HepG2 (cell line): ENCODE data around the gene DNAJC7. TPM values are rescaled to one million over a fixed set of nuclear protein-coding genes. Genes with fewer than 3 reads are reported as not detected.

Experiments used
- HOXA7 ChIP-seq: sonication (generic); formaldehyde crosslinking; IDR thresholded peaks from 2 replicates; pipeline ENCODE4 v1.8.1; 2022; ENCODE audit warnings: mild to moderate bottlenecking, missing genetic modification reagents, moderate library complexity
- MED13 ChIP-seq: sonication (generic); formaldehyde crosslinking; IDR thresholded peaks from 2 replicates; pipeline ENCODE4 v1.5.0; 2020; ENCODE audit warnings: missing genetic modification reagents
- SMC3 ChIP-seq: IDR thresholded peaks from 2 replicates; pipeline ENCODE4 v1.6.1; 2011; ENCODE audit warnings: low read length, improper control_type of control experiment
- ZNF816 ChIP-seq: sonication (generic); formaldehyde crosslinking; IDR thresholded peaks from 2 replicates; pipeline ENCODE4 v1.8.0; 2022; ENCODE audit warnings: missing genetic modification reagents, mild to moderate bottlenecking, borderline replicate concordance
- polyA plus RNA-seq, 8 experiments: library from polyadenylated mRNA; depleted of rRNA in 3 of 8; stranded (reverse) in 7 of 8; unstranded in 1 of 8; fragments of >200 nt; fragmentation: Illumina TruSeq in 4 of 8; extraction: Trizol in 4 of 8; gene quantifications; 2 replicates each; pipeline versions ENCODE4 v1.2.1 to v1.2.3, GENCODE V29; 2011 to 2016; ENCODE audit warnings: low read depth in 4 of 8, missing spikeins in 1 of 8, mixed read lengths in 1 of 8; ENCODE audit not compliant: insufficient read depth in 1 of 8
- total RNA-seq, 5 experiments: library from RNA; depleted of rRNA; stranded (reverse); fragments of >200 nt; fragmentation: Illumina TruSeq; extraction: Trizol; gene quantifications; 2 replicates each; pipeline ENCODE4 v1.2.3, GENCODE V29; 2016; ENCODE audit warnings: low read depth in 1 of 5
- TF ChIP-seq, protein P1 (sequence below): sonication (generic); formaldehyde crosslinking; IDR thresholded peaks from 2 replicates; pipeline ENCODE4 v1.4.0; 2020; ENCODE audit warnings: low read depth, mild to moderate bottlenecking, missing genetic modification reagents
- TF ChIP-seq, protein P2 (sequence below): sonication (generic); formaldehyde crosslinking; IDR thresholded peaks from 2 replicates; pipeline ENCODE4 v1.4.0; 2020; ENCODE audit warnings: missing genetic modification reagents, low read depth, mild to moderate bottlenecking, borderline replicate concordance
- TF ChIP-seq, protein P3 (sequence below): IDR thresholded peaks from 2 replicates; pipeline ENCODE4 v1.6.1; 2016; ENCODE audit warnings: low read depth, missing genetic modification reagents, missing compliant biosample characterization
- TF ChIP-seq, protein P4 (sequence below): IDR thresholded peaks from 2 replicates; pipeline ENCODE4 v1.6.1; 2018; ENCODE audit warnings: missing genetic modification reagents, mild to moderate bottlenecking, missing compliant biosample characterization
- TF ChIP-seq, protein P5 (sequence below): sonication (generic); formaldehyde crosslinking; IDR thresholded peaks from 2 replicates; pipeline ENCODE4 v1.5.1; 2020; ENCODE audit warnings: mild to moderate bottlenecking, missing genetic modification reagents
- TF ChIP-seq, protein P6 (sequence below): fragments of 450-650 bp; IDR thresholded peaks from 2 replicates; pipeline ENCODE4 v1.6.1; 2016
- TF ChIP-seq, protein P7 (sequence below): sonication (generic); formaldehyde crosslinking; IDR thresholded peaks from 2 replicates; pipeline ENCODE4 v1.5.0; 2020; ENCODE audit warnings: missing genetic modification reagents

Gene DNAJC7
- total and polyA plus RNA-seq, 2 of the 13 experiments (the other 11 are each of a cell fraction or from before 2014, with no cell fraction given): 47.7 to 132 TPM

DNA sequence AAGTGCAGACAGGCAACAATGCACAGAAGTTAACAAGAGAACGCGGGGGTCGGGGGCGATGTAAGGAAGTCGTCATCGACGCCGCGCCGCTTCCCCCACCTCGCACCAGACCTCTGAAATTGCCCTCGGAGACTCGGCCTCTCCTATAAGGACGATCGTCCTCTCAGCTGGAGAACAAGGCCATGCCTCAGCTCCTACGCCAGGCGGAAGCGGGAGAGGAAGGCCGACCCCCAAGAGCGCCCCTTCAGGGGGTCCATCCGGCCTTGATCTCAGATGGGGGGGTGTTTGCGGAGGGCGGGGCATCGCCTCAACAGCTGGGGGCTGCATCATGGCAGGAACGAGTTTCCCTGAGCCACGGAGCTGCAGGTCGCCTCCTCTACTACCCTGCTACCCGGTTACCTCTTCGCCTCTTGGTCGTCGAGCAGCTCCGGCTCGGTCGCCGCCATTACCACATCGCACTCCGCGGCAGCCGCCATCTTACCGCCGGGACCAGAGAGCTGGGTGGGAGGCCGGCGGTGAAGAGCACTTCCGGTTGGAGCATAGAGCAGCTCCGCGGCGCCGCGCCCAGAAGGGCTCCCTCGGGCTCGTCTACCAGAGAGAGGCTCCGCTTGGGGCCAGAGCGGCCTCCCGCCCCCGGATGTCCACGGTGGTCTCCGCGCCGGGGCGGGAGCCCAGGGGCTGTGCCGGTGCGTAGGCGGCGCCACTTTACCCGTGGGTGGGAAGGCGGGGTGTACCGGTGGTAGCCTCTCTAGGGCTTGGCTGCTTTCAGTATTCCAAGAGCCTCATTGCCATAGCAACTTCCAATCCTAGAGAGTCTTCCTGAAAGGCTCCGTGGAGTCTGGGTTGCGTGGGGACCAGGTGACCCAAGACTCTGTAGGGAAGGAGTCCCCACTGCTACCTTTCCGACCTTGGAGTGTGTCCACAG lies at the start of gene DNAJC7 (continued):
- TF ChIP-seq, protein P1, sequence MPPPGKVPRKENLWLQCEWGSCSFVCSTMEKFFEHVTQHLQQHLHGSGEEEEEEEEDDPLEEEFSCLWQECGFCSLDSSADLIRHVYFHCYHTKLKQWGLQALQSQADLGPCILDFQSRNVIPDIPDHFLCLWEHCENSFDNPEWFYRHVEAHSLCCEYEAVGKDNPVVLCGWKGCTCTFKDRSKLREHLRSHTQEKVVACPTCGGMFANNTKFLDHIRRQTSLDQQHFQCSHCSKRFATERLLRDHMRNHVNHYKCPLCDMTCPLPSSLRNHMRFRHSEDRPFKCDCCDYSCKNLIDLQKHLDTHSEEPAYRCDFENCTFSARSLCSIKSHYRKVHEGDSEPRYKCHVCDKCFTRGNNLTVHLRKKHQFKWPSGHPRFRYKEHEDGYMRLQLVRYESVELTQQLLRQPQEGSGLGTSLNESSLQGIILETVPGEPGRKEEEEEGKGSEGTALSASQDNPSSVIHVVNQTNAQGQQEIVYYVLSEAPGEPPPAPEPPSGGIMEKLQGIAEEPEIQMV (CRISPR knock-in tag): 0 out of 2 replicates have a peak, but pooled peaks have one; percentile 66
- TF ChIP-seq, protein P2, sequence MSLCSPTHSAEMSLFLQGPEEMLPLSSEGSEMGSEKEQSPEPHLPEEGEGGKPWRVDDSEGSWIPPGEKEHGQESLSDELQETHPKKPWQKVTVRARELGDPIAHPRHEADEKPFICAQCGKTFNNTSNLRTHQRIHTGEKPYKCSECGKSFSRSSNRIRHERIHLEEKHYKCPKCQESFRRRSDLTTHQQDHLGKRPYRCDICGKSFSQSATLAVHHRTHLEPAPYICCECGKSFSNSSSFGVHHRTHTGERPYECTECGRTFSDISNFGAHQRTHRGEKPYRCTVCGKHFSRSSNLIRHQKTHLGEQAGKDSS (CRISPR knock-in tag): peak; percentile 91; the same call in 1 of the 2 replicates
- TF ChIP-seq, protein P3, sequence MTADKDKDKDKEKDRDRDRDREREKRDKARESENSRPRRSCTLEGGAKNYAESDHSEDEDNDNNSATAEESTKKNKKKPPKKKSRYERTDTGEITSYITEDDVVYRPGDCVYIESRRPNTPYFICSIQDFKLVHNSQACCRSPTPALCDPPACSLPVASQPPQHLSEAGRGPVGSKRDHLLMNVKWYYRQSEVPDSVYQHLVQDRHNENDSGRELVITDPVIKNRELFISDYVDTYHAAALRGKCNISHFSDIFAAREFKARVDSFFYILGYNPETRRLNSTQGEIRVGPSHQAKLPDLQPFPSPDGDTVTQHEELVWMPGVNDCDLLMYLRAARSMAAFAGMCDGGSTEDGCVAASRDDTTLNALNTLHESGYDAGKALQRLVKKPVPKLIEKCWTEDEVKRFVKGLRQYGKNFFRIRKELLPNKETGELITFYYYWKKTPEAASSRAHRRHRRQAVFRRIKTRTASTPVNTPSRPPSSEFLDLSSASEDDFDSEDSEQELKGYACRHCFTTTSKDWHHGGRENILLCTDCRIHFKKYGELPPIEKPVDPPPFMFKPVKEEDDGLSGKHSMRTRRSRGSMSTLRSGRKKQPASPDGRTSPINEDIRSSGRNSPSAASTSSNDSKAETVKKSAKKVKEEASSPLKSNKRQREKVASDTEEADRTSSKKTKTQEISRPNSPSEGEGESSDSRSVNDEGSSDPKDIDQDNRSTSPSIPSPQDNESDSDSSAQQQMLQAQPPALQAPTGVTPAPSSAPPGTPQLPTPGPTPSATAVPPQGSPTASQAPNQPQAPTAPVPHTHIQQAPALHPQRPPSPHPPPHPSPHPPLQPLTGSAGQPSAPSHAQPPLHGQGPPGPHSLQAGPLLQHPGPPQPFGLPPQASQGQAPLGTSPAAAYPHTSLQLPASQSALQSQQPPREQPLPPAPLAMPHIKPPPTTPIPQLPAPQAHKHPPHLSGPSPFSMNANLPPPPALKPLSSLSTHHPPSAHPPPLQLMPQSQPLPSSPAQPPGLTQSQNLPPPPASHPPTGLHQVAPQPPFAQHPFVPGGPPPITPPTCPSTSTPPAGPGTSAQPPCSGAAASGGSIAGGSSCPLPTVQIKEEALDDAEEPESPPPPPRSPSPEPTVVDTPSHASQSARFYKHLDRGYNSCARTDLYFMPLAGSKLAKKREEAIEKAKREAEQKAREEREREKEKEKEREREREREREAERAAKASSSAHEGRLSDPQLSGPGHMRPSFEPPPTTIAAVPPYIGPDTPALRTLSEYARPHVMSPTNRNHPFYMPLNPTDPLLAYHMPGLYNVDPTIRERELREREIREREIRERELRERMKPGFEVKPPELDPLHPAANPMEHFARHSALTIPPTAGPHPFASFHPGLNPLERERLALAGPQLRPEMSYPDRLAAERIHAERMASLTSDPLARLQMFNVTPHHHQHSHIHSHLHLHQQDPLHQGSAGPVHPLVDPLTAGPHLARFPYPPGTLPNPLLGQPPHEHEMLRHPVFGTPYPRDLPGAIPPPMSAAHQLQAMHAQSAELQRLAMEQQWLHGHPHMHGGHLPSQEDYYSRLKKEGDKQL (CRISPR knock-in tag): no peak
- TF ChIP-seq, protein P4, sequence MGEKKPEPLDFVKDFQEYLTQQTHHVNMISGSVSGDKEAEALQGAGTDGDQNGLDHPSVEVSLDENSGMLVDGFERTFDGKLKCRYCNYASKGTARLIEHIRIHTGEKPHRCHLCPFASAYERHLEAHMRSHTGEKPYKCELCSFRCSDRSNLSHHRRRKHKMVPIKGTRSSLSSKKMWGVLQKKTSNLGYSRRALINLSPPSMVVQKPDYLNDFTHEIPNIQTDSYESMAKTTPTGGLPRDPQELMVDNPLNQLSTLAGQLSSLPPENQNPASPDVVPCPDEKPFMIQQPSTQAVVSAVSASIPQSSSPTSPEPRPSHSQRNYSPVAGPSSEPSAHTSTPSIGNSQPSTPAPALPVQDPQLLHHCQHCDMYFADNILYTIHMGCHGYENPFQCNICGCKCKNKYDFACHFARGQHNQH: peak; percentile 93
- TF ChIP-seq ZNF816 (CRISPR knock-in tag) (peak; percentile 89; the same call in 1 of the 2 replicates), HOXA7 (CRISPR knock-in tag) (no peak), MED13 (peak; percentile 91), SMC3 (no peak)
- TF ChIP-seq, protein P5, sequence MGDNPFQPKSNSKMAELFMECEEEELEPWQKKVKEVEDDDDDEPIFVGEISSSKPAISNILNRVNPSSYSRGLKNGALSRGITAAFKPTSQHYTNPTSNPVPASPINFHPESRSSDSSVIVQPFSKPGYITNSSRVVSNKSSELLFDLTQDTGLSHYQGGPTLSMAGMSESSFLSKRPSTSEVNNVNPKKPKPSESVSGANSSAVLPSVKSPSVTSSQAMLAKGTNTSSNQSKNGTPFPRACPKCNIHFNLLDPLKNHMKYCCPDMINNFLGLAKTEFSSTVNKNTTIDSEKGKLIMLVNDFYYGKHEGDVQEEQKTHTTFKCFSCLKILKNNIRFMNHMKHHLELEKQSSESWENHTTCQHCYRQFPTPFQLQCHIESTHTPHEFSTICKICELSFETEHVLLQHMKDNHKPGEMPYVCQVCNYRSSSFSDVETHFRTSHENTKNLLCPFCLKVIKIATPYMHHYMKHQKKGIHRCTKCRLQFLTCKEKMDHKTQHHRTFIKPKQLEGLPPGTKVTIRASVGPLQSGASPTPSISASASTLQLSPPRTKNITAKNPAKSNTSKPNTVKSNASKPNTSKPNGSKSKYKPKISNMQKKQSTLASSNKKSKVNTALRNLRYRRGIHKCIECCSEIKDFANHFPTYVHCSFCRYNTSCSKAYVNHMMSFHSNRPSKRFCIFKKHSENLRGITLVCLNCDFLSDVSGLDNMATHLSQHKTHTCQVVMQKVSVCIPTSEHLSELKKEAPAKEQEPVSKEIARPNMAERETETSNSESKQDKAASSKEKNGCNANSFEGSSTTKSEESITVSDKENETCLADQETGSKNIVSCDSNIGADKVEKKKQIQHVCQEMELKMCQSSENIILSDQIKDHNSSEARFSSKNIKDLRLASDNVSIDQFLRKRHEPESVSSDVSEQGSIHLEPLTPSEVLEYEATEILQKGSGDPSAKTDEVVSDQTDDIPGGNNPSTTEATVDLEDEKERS (CRISPR knock-in tag): peak; percentile 68
- TF ChIP-seq, protein P6, sequence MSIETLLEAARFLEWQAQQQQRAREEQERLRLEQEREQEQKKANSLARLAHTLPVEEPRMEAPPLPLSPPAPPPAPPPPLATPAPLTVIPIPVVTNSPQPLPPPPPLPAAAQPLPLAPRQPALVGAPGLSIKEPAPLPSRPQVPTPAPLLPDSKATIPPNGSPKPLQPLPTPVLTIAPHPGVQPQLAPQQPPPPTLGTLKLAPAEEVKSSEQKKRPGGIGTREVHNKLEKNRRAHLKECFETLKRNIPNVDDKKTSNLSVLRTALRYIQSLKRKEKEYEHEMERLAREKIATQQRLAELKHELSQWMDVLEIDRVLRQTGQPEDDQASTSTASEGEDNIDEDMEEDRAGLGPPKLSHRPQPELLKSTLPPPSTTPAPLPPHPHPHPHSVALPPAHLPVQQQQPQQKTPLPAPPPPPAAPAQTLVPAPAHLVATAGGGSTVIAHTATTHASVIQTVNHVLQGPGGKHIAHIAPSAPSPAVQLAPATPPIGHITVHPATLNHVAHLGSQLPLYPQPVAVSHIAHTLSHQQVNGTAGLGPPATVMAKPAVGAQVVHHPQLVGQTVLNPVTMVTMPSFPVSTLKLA: no peak
- TF ChIP-seq, protein P7, sequence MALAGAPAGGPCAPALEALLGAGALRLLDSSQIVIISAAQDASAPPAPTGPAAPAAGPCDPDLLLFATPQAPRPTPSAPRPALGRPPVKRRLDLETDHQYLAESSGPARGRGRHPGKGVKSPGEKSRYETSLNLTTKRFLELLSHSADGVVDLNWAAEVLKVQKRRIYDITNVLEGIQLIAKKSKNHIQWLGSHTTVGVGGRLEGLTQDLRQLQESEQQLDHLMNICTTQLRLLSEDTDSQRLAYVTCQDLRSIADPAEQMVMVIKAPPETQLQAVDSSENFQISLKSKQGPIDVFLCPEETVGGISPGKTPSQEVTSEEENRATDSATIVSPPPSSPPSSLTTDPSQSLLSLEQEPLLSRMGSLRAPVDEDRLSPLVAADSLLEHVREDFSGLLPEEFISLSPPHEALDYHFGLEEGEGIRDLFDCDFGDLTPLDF (CRISPR knock-in tag): peak; percentile 89
